Osteoblast (primary cell): Measurements from ENCODE around the gene SLC2A1. TPM values are rescaled to one million over a fixed set of nuclear protein-coding genes. Genes with fewer than 3 reads are reported as not detected.

ENCODE experiments used
- DNase-seq: peaks from one replicate; pipeline ENCODE4 v3.0.0; 2011; ENCODE audit warnings: low spot score, mixed read lengths; ENCODE audit not compliant: insufficient read length; ENCODE audit errors: missing footprints
- H2AFZ ChIP-seq: 2 replicates; pipeline ENCODE4 v1.6.0; 2011; ENCODE audit warnings: mild to moderate bottlenecking, low read length
- H3K27ac ChIP-seq: 2 replicates; pipeline ENCODE4 v1.5.1; 2011; ENCODE audit warnings: mild to moderate bottlenecking, low read depth, low read length, moderate library complexity
- H3K27me3 ChIP-seq: 2 replicates; pipeline ENCODE4 v1.6.0; 2012; ENCODE audit warnings: mild to moderate bottlenecking, control low read depth, inconsistent platforms, low read length, moderate library complexity; ENCODE audit not compliant: insufficient read depth
- H3K36me3 ChIP-seq: 2 replicates; pipeline ENCODE4 v1.5.1; 2011; ENCODE audit warnings: mild to moderate bottlenecking, low read length, control low read depth, moderate library complexity; ENCODE audit not compliant: insufficient read depth
- H3K4me1 ChIP-seq: 2 replicates; pipeline ENCODE4 v1.5.1; 2011; ENCODE audit warnings: mild to moderate bottlenecking, low read length, control low read depth, moderate library complexity; ENCODE audit not compliant: insufficient read depth
- H3K4me2 ChIP-seq: 2 replicates; pipeline ENCODE4 v1.6.0; 2011; ENCODE audit warnings: mild to moderate bottlenecking, low read length; ENCODE audit not compliant: insufficient read depth
- H3K4me3 ChIP-seq: fragments of 200-600 bp; sonication (generic); 3 replicates; pipeline ENCODE4 v1.5.1; 2012; ENCODE audit warnings: mild to moderate bottlenecking, low read length, inconsistent platforms; ENCODE audit not compliant: insufficient read depth
- H3K79me2 ChIP-seq: 2 replicates; pipeline ENCODE4 v1.6.0; 2012; ENCODE audit warnings: mild to moderate bottlenecking, low read length, control low read depth, inconsistent platforms; ENCODE audit not compliant: insufficient read depth
- H3K9me3 ChIP-seq: 2 replicates; pipeline ENCODE4 v1.5.1; 2011; ENCODE audit warnings: low read depth, low read length, control low read depth
- H4K20me1 ChIP-seq: 2 replicates; pipeline ENCODE4 v1.6.0; 2012; ENCODE audit warnings: mild to moderate bottlenecking, low read length, control low read depth; ENCODE audit not compliant: insufficient read depth
- total RNA-seq: library from RNA; depleted of rRNA; stranded (reverse); fragments of >200 nt; gene quantifications from 2 replicates; pipeline ENCODE4 v1.2.3, GENCODE V29; 2012
- TF ChIP-seq, protein P1 (sequence below): IDR thresholded peaks from 2 replicates; pipeline ENCODE4 v1.5.1; 2011; ENCODE audit warnings: mild to moderate bottlenecking, low read depth, low read length, moderate library complexity; ENCODE audit errors: extremely low read depth

SLC2A1 gene
- total RNA-seq, 1 donor: 43.4 TPM

DNA sequence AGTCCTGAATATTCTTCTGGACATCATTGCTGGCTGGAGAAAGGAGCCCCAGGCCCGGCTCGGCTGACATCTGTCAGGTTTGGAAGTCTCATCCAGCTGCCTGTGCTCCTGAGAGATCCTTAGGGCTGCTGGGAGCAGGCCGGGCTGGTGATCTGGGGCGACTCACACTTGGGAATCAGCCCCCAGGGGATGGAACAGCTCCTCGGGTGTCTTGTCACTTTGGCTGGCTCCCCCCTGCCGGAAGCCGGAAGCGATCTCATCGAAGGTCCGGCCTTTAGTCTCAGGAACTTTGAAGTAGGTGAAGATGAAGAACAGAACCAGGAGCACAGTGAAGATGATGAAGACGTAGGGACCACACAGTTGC lies 31.8 kb downstream of the SLC2A1 start:
- H3K27ac ChIP-seq: no peak overlapping the region
- TF ChIP-seq, protein P1, sequence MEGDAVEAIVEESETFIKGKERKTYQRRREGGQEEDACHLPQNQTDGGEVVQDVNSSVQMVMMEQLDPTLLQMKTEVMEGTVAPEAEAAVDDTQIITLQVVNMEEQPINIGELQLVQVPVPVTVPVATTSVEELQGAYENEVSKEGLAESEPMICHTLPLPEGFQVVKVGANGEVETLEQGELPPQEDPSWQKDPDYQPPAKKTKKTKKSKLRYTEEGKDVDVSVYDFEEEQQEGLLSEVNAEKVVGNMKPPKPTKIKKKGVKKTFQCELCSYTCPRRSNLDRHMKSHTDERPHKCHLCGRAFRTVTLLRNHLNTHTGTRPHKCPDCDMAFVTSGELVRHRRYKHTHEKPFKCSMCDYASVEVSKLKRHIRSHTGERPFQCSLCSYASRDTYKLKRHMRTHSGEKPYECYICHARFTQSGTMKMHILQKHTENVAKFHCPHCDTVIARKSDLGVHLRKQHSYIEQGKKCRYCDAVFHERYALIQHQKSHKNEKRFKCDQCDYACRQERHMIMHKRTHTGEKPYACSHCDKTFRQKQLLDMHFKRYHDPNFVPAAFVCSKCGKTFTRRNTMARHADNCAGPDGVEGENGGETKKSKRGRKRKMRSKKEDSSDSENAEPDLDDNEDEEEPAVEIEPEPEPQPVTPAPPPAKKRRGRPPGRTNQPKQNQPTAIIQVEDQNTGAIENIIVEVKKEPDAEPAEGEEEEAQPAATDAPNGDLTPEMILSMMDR: no peak
- no peak for DNase-seq

DNA sequence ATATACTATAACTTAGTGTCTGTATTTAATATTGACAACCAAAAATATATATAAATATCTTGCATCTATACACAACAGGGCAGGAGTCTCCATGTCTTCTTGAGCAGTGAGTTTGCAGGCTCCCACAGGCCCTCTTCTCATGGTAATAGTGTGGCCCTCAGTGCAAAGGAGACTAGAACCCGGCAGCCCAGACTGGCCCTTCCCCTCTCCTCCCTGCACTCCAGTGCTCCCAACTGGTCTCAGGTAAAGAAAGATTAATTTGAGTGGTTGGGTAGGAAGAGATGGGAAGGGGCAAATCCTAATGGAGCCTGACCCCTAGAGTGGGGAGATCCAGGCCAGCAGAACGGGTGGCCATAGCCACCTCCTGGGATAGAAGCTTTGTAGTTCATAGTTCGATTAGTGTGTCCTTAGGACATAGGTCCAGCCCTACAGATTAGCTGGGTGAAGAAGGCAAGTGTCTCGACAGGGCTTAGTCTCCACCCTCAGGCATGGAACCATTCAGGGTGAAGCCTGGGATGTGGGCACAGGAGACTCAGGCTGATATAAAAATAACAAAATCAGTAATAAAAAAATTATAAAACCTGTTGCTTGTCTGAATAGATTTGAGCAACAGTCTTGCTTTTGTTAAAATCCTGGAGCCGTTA lies 32.3 kb downstream of the SLC2A1 start:
- TF ChIP-seq, protein P1: no peak
- H4K20me1 ChIP-seq: no peaks in the 10 kb centered on the region

More for the DNA sequence above, 31.8 kb downstream of the SLC2A1 start:
- Histone ChIP-seq H4K20me1 (no peaks in the 10 kb centered on the region), H3K4me3 (no peak overlapping the region), H3K4me2 (no peak overlapping the region), H3K4me1 (peaks cover 13% of the 10 kb centered on the region), H3K27me3 (no peaks in the 10 kb centered on the region), H3K36me3 (peaks cover 50% of the 10 kb centered on the region), H3K9me3 (no peaks in the 10 kb centered on the region), H2AFZ (no peak overlapping the region), H3K79me2 (peaks cover 5% of the 10 kb centered on the region)

DNA sequence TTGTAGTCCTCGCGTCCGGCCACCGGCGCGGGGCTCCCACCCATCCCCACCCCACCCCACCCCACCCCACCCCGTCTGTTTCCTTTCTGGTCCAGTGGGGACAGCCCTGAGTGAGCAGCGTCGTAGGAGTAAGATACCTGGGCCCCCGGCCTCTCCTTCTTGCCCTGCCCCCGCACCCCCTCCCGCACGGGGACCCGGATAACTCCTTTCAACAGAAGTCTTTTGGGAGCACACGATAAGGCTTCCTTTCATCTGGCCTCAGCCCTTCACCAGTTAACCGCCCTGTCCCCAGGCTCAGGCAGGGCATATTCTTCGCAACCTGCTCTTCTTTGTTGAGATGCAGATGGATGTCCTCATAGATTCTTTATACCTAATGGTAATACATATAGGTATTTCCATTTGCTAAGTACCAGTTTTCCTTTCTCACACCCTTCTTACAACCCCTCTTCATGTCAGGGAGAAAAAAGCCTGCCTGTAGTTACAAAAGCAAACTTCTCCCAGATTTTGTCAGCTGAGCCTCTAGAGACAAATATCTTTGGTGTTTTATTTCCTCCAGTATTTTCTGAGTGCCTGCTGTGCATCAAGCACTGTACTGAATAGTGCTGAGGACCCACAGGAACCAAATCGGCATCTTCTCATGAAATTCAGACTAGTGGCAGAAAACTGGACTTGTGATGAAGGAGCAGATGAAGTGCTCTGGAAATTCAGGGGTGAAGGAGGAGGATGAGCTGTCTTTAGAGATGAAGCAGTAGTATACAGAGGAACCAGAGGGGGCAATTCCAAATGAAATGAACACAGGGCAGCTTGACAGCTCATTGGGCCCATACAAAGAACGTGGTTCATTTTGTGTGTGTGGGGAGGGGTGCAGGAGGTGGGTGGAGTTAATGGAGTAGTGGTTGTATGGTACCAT lies 33.6 kb downstream of the SLC2A1 start:
- no peaks in the 10 kb centered on the region for H3K79me2 ChIP-seq
- peak overlapping the region; percentile 92 for H3K4me2 ChIP-seq
- no peaks in the 10 kb centered on the region for H3K27me3 ChIP-seq
- peak overlapping the region; percentile 90 for H3K4me3 ChIP-seq
- no peaks in the 10 kb centered on the region for H3K9me3 ChIP-seq
- H4K20me1 ChIP-seq: no peaks in the 10 kb centered on the region
- peak; percentile 85 for DNase-seq
- peak overlapping the region; percentile 97 for H2AFZ ChIP-seq
- TF ChIP-seq, protein P1: no peak
- H3K4me1 ChIP-seq: peaks cover 12% of the 10 kb centered on the region
- peak overlapping the region; percentile 78 for H3K27ac ChIP-seq
- H3K36me3 ChIP-seq: peaks cover 44% of the 10 kb centered on the region

More for the DNA sequence above, 32.3 kb downstream of the SLC2A1 start:
- no peak overlapping the region for H3K4me2 ChIP-seq
- H3K36me3 ChIP-seq: peaks cover 50% of the 10 kb centered on the region
- H3K79me2 ChIP-seq: peaks cover 3% of the 10 kb centered on the region
- DNase-seq: no peak
- no peak overlapping the region for H3K4me3 ChIP-seq
- H2AFZ ChIP-seq: no peak overlapping the region
- H3K9me3 ChIP-seq: no peaks in the 10 kb centered on the region
- H3K27me3 ChIP-seq: no peaks in the 10 kb centered on the region
- H3K27ac ChIP-seq: no peak overlapping the region
- peaks cover 12% of the 10 kb centered on the region for H3K4me1 ChIP-seq
